HG03457 (cell line): ENCODE measurements around the gene ANO2.
"Not testable (repeated sequence)": the region's sequence is repeated elsewhere in the genome, so short reads cannot be mapped to it uniquely, and the experiment has no call there.

Experiments
- ATAC-seq: cut with Tn5 transposase; IDR thresholded peaks from one replicate; pipeline ENCODE4 v1.9.1; 2021; ENCODE audit warnings: moderate number of reproducible peaks; ENCODE audit not compliant: unreplicated experiment

ANO2 gene

GRCh38 chr12:5561846-5562245, 383.2 kb downstream of the ANO2 start:
- ATAC-seq: no peak

GRCh38 chr12:5561057-5561456, 384.0 kb downstream of the ANO2 start:
- ATAC-seq: no peak

GRCh38 chr12:5560265-5560664, 384.8 kb downstream of the ANO2 start:
- no peak for ATAC-seq

GRCh38 chr12:5557906-5558305, 387.2 kb downstream of the ANO2 start:
- no peak for ATAC-seq

- no peak for ATAC-seq
These were observed 387.9 kb downstream of the ANO2 start for GRCh38 chr12:5556946-5557673.

GRCh38 chr12:5556033-5556614, 388.9 kb downstream of the ANO2 start:
- no peak for ATAC-seq

GRCh38 chr12:5554711-5555110, 390.3 kb downstream of the ANO2 start:
- ATAC-seq: no peak

DNA sequence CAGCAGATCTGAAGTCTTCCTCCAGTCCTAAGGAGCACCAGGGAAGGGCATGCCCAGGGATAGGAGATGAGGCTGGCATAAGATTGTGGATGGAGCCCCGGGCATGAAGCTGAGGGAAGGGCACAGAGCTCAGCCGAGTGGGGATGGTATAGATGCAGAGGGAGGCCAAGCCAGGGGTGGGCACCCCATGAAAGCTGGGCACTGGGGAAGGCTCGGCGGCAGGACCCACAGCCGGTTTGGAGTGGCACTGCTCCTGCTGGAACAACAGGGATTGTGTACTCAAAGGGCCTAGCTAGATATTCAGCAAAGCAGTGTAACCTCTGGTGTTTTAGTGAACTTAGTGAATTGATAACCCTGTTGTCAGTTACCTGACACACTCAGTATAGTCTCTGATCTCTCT, 396.0 kb downstream of the ANO2 start:
- no peak for ATAC-seq

DNA sequence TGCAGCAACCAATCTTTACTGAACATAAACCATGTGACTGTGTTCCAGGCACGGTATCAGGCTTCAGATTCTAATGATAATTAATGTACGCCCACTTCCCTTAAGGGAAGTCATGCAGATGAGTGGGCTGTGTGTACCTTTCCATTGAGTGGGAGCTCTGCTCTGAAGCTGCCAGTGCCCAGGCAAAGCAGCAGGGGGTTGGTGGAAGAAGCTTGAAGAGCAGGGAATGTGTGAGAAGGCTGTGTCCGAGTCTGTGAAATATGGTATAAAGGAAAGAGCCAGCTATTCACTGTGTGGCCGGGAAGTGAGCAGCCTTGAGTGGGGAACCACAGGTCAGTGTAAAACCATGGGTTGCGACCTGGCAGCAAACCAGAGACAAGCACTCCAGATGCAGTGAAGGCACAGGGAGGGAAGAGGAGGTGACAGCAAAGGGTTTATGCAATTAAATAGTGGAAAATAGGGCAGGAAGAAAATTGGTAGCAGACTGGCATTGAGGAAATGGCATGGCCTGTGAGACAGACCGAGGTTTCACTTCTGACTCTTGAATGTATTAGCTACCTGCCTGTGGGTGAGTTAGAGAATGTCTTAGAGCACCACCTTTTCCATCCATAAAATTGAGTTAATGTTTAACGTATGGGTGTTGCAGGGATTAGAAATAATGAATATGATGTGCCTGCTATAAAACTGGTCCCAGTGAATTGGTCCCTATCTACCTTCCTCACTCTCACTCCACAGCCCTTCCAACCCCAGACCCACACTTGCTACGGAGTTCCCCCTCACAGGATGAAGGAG, 396.7 kb downstream of the ANO2 start:
- ATAC-seq: no peak

DNA sequence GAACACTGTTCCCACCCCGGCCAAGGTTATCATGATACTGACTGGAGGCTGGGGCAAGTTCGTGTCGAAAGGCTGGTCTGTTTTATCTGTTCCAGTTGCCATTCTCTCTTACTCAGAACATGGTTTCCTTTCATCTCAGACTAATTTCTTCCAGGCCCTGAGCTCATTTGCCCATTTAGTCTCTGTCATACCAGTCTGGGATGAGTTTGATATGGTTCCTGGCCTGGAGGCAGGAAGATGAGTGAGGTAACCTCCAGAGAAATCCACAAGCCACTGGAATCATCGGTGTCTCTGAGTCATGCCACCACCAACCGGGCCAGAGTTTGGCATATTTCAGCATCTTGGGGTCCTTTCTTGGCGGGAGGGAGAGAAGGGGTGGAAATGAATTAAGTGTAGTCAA, 398.4 kb downstream of the ANO2 start:
- no peak for ATAC-seq

DNA sequence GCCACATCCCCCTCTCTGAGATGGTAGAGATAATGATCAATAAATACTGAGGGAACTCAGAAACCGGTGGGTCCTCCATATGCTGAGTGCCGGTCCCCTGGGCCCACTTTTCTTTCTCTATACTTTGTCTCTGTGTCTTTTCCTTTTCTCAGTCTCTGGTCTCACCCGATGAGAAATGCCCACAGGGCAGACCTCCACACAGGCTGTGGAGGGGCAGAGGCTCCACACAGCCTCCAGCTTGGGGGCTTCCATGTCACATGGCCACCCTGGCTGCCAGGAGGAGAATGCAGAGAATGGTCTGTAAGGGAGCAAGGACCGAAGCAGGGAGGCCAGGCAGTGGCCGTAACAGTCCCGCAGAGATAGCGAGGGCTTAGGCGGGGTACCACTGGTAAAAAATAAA, 407.3 kb downstream of the ANO2 start:
- no peak for ATAC-seq

DNA sequence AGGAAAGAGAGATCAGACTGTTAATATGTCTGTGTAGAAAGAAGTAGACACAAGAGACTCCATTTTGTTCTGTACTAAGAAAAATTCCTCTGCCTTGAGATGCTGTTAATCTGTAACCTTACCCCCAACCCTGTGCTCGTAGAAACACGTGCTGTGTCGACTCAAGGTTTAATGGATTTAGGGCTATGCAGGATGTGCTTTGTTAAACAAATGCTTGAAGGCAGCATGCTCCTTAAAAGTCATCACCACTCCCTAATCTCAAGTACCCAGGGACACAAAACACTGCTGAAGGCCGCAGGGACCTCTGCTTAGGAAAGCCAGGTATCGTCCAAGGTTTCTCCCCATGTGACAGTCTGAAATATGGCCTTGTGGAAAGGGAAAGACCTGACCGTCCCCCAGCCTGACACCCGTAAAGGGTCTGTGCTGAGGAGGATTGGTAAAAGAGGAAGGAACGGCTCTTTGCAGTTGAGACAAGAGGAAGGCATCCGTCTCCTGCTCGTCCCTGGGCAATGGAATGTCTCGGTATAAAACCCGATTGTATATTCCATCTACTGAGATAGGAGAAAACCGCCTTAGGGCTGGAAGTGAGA, 407.9 kb downstream of the ANO2 start:
- ATAC-seq: not testable (repeated sequence)

- ATAC-seq: no peak
These were observed 409.5 kb downstream of the ANO2 start for GRCh38 chr12:5535541-5535940.

GRCh38 chr12:5534426-5535199, 410.4 kb downstream of the ANO2 start:
- no peak for ATAC-seq

GRCh38 chr12:5533368-5533767, 411.7 kb downstream of the ANO2 start:
- no peak for ATAC-seq

- no peak for ATAC-seq
These were observed 419.2 kb downstream of the ANO2 start for GRCh38 chr12:5525783-5526367.

- no peak for ATAC-seq
These were observed 420.2 kb downstream of the ANO2 start for GRCh38 chr12:5524769-5525436.

- no peak for ATAC-seq
These were observed 420.8 kb downstream of the ANO2 start for GRCh38 chr12:5524116-5524768.

DNA sequence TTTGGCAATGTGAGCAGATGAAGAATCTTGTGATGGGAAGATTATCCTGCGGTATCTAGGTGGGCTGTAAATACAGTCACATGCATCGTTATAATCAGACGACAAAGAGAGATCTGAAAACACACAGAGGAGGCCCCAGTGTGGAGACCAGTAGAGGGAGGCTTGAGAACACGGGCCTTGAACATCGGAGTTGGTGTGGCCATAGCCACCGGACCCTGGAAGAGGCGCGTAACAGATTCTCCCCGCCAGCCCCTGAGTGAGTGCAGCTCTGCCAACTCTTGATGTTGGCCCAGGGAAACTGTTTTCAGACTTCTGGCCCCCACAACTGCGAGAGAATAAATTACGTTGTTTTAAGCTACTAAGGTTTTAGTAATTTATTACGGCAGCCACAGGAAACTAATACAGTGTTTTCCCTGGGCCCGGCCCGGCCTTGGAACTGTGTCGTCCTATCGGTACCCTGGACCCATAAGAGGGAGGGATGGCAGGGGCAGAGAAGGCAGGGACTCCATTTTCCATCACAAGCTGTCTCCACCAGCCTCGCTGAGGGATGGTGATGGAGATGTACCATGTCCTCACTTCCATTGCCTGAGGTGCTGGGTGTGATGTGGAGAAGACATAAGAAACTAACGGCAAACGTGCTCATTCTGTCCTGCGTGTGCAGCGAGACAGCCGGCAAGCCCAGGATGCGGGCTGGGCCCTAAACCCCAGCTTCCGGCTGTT, 421.5 kb downstream of the ANO2 start:
- ATAC-seq: no peak
